ENCODE measurements around the gene RPP25L. TPM values are rescaled to one million over a fixed set of nuclear protein-coding genes. Genes with fewer than 3 reads are reported as not detected.

Gene RPP25L
- total RNA-seq, 1 experiment from 2014 or later, result 51.1 TPM

DNA sequence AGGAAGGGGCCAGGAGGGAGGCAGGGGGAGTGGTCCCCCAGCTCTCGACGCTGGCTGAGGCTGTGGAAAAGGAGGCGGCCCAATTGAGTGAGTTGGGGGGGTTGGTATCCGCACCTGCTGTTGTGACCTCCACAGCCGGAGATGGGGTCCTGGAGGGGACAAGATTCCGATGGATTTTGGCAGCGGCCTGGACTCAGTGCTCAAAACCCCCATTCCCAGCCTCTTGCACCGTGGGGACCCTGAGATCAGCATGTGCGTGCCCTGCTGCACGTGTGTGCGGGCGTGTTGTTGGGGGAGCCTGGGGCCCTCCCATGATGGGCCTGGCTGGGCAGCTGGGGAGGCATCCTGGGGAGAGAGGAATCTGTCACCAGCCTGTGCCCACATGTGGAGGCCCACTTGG, 37.3 kb downstream of the RPP25L start:
- Histone ChIP-seq H3K4me2 (ENCODE audit: low read length) (no peak overlapping the region), H3K9ac (ENCODE audit: low read length) (no peak overlapping the region), H3K4me3 (replicated peaks in 1 of 2; ENCODE audit: low read depth in 1 of 2, low read length in 2 of 2) (no peak overlapping the region), H3K27me3 (ENCODE audit: insufficient read depth, low read length) (no peaks in the 10 kb centered on the region), H3K27ac (ENCODE audit: low read depth, low read length) (no peak overlapping the region), H3K36me3 (ENCODE audit: control insufficient read depth in 1 of 2, insufficient read depth in 2 of 2, low read length in 2 of 2) (no peaks in the 10 kb centered on the region), H4K20me1 (ENCODE audit: insufficient read depth) (no peaks in the 10 kb centered on the region), H3K9me2 (ENCODE audit: insufficient read depth) (no peaks in the 10 kb centered on the region), H3K9me3 (ENCODE audit: control insufficient read depth in 1 of 2, insufficient read depth in 1 of 2, low read depth in 1 of 2, low read length in 2 of 2) (no peaks in the 10 kb centered on the region), H2AFZ (ENCODE audit: low read depth, low read length, poor library complexity, severe bottlenecking) (no peak overlapping the region), H3K79me2 (ENCODE audit: insufficient read depth, low read length) (no peaks in the 10 kb centered on the region), H3K4me1 (ENCODE audit: control insufficient read depth in 1 of 2, insufficient read depth in 2 of 2, low read length in 2 of 2) (no peaks in the 10 kb centered on the region; a peak in 1 of 4 replicates)
- BruUV-seq (replicated peaks), result no TSS peak
- ChIA-PET CTCF (no interaction called here), RAD21 (ENCODE audit: low non-redundant PET in 1 of 2, low total read pairs in 2 of 2, uncharacterized antibody in 2 of 2, unreplicated experiment in 2 of 2) (no interaction called here), POLR2A (no interaction called here)
- intact Hi-C loops (cut with micrococcal nuclease), result no loop called here
- ATAC-seq (no peak), DNase-seq (ENCODE audit: low read depth, low spot score) (no peak)
- TF ChIP-seq TCF7L2 (IDR thresholded peaks at IDR 0.05; ENCODE audit: borderline replicate concordance, extremely low read depth, insufficient read depth, insufficient read length) (no peak), CEBPB (IDR thresholded peaks at IDR 0.05; ENCODE audit: low read depth) (no peak), ELF1 (IDR thresholded peaks at IDR 0.05; ENCODE audit: borderline replicate concordance, low read depth) (no peak), EZH2 (IDR thresholded peaks at IDR 0.05) (no peak)
- TF ChIP-seq, protein P1, sequence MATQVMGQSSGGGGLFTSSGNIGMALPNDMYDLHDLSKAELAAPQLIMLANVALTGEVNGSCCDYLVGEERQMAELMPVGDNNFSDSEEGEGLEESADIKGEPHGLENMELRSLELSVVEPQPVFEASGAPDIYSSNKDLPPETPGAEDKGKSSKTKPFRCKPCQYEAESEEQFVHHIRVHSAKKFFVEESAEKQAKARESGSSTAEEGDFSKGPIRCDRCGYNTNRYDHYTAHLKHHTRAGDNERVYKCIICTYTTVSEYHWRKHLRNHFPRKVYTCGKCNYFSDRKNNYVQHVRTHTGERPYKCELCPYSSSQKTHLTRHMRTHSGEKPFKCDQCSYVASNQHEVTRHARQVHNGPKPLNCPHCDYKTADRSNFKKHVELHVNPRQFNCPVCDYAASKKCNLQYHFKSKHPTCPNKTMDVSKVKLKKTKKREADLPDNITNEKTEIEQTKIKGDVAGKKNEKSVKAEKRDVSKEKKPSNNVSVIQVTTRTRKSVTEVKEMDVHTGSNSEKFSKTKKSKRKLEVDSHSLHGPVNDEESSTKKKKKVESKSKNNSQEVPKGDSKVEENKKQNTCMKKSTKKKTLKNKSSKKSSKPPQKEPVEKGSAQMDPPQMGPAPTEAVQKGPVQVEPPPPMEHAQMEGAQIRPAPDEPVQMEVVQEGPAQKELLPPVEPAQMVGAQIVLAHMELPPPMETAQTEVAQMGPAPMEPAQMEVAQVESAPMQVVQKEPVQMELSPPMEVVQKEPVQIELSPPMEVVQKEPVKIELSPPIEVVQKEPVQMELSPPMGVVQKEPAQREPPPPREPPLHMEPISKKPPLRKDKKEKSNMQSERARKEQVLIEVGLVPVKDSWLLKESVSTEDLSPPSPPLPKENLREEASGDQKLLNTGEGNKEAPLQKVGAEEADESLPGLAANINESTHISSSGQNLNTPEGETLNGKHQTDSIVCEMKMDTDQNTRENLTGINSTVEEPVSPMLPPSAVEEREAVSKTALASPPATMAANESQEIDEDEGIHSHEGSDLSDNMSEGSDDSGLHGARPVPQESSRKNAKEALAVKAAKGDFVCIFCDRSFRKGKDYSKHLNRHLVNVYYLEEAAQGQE (IDR thresholded peaks at IDR 0.05; ENCODE audit: low read depth), result no peak

All from HCT116 (cell line).